ENCODE results near the gene ABCB11.

ABCB11 gene

GRCh38 chr2:168901003-168901402 lies 130.1 kb downstream of the ABCB11 start, which contains the start of gene G6PC2:
Gene G6PC2, plus strand, starts transcription at chr2:168901291. Its CDS starts 41 bp downstream, at chr2:168901332.
- Histone ChIP-seq H3K4me3 (ENCODE audit: low read length in 2 of 2) (no peak within 1 kb of the TSS), H3K9ac (ENCODE audit: low read depth in 1 of 2, low read length in 2 of 2) (no peak within 1 kb of the TSS), H3K9me3 (ENCODE audit: control insufficient read depth in 2 of 2, low read length in 2 of 2) (no peaks in the 10 kb centered on the region), H3K27me3 (ENCODE audit: control insufficient read depth in 2 of 2, insufficient read depth in 2 of 2, low read length in 2 of 2) (no peaks in the 10 kb centered on the region), H3K27ac (ENCODE audit: low read depth in 2 of 2, low read length in 2 of 2) (no peak within 1 kb of the TSS), H3K36me3 (ENCODE audit: control insufficient read depth in 2 of 2, insufficient read depth in 2 of 2, low read length in 2 of 2) (no peaks in the 10 kb centered on the region), H3K4me1 (ENCODE audit: control insufficient read depth in 2 of 2, insufficient read depth in 2 of 2, low read length in 2 of 2) (no peaks in the 10 kb centered on the region)

GRCh38 chr2:168897449-168897848 lies 133.7 kb downstream of the ABCB11 start:
- H3K27ac ChIP-seq (ENCODE audit: low read depth in 2 of 2, low read length in 2 of 2), result no peak overlapping the region
- no peak overlapping the region for H3K9ac ChIP-seq (ENCODE audit: low read depth in 1 of 2, low read length in 2 of 2)
- H3K4me3 ChIP-seq (ENCODE audit: low read length in 2 of 2), result no peak overlapping the region
- no peaks in the 10 kb centered on the region for H3K9me3 ChIP-seq (ENCODE audit: control insufficient read depth in 2 of 2, low read length in 2 of 2)
- H3K36me3 ChIP-seq (ENCODE audit: control insufficient read depth in 2 of 2, insufficient read depth in 2 of 2, low read length in 2 of 2), result no peaks in the 10 kb centered on the region
- no peaks in the 10 kb centered on the region for H3K4me1 ChIP-seq (ENCODE audit: control insufficient read depth in 2 of 2, insufficient read depth in 2 of 2, low read length in 2 of 2)
- H3K27me3 ChIP-seq (ENCODE audit: control insufficient read depth in 2 of 2, insufficient read depth in 2 of 2, low read length in 2 of 2), result no peaks in the 10 kb centered on the region

- Histone ChIP-seq H3K27me3 (ENCODE audit: control insufficient read depth in 2 of 2, insufficient read depth in 2 of 2, low read length in 2 of 2) (no peaks in the 10 kb centered on the region), H3K4me1 (ENCODE audit: control insufficient read depth in 2 of 2, insufficient read depth in 2 of 2, low read length in 2 of 2) (no peaks in the 10 kb centered on the region), H3K27ac (ENCODE audit: low read depth in 2 of 2, low read length in 2 of 2) (no peak overlapping the region), H3K4me3 (ENCODE audit: low read length in 2 of 2) (no peak overlapping the region), H3K9me3 (ENCODE audit: control insufficient read depth in 2 of 2, low read length in 2 of 2) (no peaks in the 10 kb centered on the region), H3K9ac (ENCODE audit: low read depth in 1 of 2, low read length in 2 of 2) (no peak overlapping the region), H3K36me3 (ENCODE audit: control insufficient read depth in 2 of 2, insufficient read depth in 2 of 2, low read length in 2 of 2) (no peaks in the 10 kb centered on the region)
Observed at GRCh38 chr2:168896783-168897182, 134.3 kb downstream of the ABCB11 start.

GRCh38 chr2:168895771-168896170 lies 135.4 kb downstream of the ABCB11 start:
- H3K27ac ChIP-seq (ENCODE audit: low read depth in 2 of 2, low read length in 2 of 2), result no peak overlapping the region
- H3K9ac ChIP-seq (ENCODE audit: low read depth in 1 of 2, low read length in 2 of 2), result no peak overlapping the region
- H3K4me1 ChIP-seq (ENCODE audit: control insufficient read depth in 2 of 2, insufficient read depth in 2 of 2, low read length in 2 of 2), result no peaks in the 10 kb centered on the region
- no peaks in the 10 kb centered on the region for H3K27me3 ChIP-seq (ENCODE audit: control insufficient read depth in 2 of 2, insufficient read depth in 2 of 2, low read length in 2 of 2)
- no peak overlapping the region for H3K4me3 ChIP-seq (ENCODE audit: low read length in 2 of 2)
- H3K9me3 ChIP-seq (ENCODE audit: control insufficient read depth in 2 of 2, low read length in 2 of 2), result no peaks in the 10 kb centered on the region
- no peaks in the 10 kb centered on the region for H3K36me3 ChIP-seq (ENCODE audit: control insufficient read depth in 2 of 2, insufficient read depth in 2 of 2, low read length in 2 of 2)

GRCh38 chr2:168894720-168895119 lies 136.4 kb downstream of the ABCB11 start:
- Histone ChIP-seq H3K4me3 (ENCODE audit: low read length in 2 of 2) (no peak overlapping the region), H3K27ac (ENCODE audit: low read depth in 2 of 2, low read length in 2 of 2) (no peak overlapping the region), H3K36me3 (ENCODE audit: control insufficient read depth in 2 of 2, insufficient read depth in 2 of 2, low read length in 2 of 2) (no peaks in the 10 kb centered on the region), H3K9me3 (ENCODE audit: control insufficient read depth in 2 of 2, low read length in 2 of 2) (no peaks in the 10 kb centered on the region), H3K9ac (ENCODE audit: low read depth in 1 of 2, low read length in 2 of 2) (no peak overlapping the region), H3K27me3 (ENCODE audit: control insufficient read depth in 2 of 2, insufficient read depth in 2 of 2, low read length in 2 of 2) (no peaks in the 10 kb centered on the region), H3K4me1 (ENCODE audit: control insufficient read depth in 2 of 2, insufficient read depth in 2 of 2, low read length in 2 of 2) (peaks cover 2 to 4% of the 10 kb centered on the region in 2 donors)

DNA sequence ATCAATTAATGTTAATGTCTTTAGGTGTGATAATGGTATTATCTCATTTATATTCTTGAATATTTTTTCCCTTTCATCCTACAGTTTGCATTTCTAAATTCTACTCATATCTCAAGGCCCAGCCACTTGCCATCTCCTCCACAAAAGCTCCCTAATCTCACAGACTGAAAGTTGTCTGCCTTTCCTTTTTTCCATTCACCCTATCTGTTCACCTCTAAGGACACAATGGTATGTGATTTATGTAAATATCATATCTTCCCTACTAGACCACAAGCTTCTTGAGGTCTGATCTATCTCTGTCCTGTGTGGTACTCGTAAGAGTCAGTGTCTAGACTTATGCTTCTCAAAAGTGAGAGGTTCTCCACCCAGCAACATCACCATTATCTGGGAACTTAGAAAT lies 137.0 kb downstream of the ABCB11 start:
- H3K27me3 ChIP-seq (ENCODE audit: control insufficient read depth in 2 of 2, insufficient read depth in 2 of 2, low read length in 2 of 2), result no peaks in the 10 kb centered on the region
- no peaks in the 10 kb centered on the region for H3K9me3 ChIP-seq (ENCODE audit: control insufficient read depth in 2 of 2, low read length in 2 of 2)
- peaks cover 4 to 8% of the 10 kb centered on the region in 2 donors for H3K4me1 ChIP-seq (ENCODE audit: control insufficient read depth in 2 of 2, insufficient read depth in 2 of 2, low read length in 2 of 2)
- H3K36me3 ChIP-seq (ENCODE audit: control insufficient read depth in 2 of 2, insufficient read depth in 2 of 2, low read length in 2 of 2), result no peaks in the 10 kb centered on the region
- no peak overlapping the region for H3K9ac ChIP-seq (ENCODE audit: low read depth in 1 of 2, low read length in 2 of 2)
- no peak overlapping the region for H3K27ac ChIP-seq (ENCODE audit: low read depth in 2 of 2, low read length in 2 of 2)
- H3K4me3 ChIP-seq (ENCODE audit: low read length in 2 of 2), result no peak overlapping the region

GRCh38 chr2:168892327-168892726 lies 138.8 kb downstream of the ABCB11 start:
- Histone ChIP-seq H3K27me3 (ENCODE audit: control insufficient read depth in 2 of 2, insufficient read depth in 2 of 2, low read length in 2 of 2) (no peaks in the 10 kb centered on the region), H3K36me3 (ENCODE audit: control insufficient read depth in 2 of 2, insufficient read depth in 2 of 2, low read length in 2 of 2) (no peaks in the 10 kb centered on the region), H3K9ac (ENCODE audit: low read depth in 1 of 2, low read length in 2 of 2) (no peak overlapping the region), H3K4me3 (ENCODE audit: low read length in 2 of 2) (no peak overlapping the region), H3K27ac (ENCODE audit: low read depth in 2 of 2, low read length in 2 of 2) (no peak overlapping the region), H3K4me1 (ENCODE audit: control insufficient read depth in 2 of 2, insufficient read depth in 2 of 2, low read length in 2 of 2) (peaks cover 4 to 8% of the 10 kb centered on the region in 2 donors), H3K9me3 (ENCODE audit: control insufficient read depth in 2 of 2, low read length in 2 of 2) (no peaks in the 10 kb centered on the region)

GRCh38 chr2:168890006-168890782 lies 140.9 kb downstream of the ABCB11 start, which contains the start of gene SPC25:
Gene SPC25, minus strand, starts transcription at chr2:168890430. Its CDS starts 911 bp downstream, at chr2:168889519.
- Histone ChIP-seq H3K9ac (ENCODE audit: low read depth in 1 of 2, low read length in 2 of 2) (peak within 1 kb of the TSS; percentile 51 to 52), H3K4me1 (ENCODE audit: control insufficient read depth in 2 of 2, insufficient read depth in 2 of 2, low read length in 2 of 2) (peaks cover 4 to 8% of the 10 kb centered on the region in 2 donors), H3K9me3 (ENCODE audit: control insufficient read depth in 2 of 2, low read length in 2 of 2) (no peaks in the 10 kb centered on the region), H3K4me3 (ENCODE audit: low read length in 2 of 2) (peak within 1 kb of the TSS; percentile 73 to 81), H3K27ac (ENCODE audit: low read depth in 2 of 2, low read length in 2 of 2) (no peak within 1 kb of the TSS), H3K36me3 (ENCODE audit: control insufficient read depth in 2 of 2, insufficient read depth in 2 of 2, low read length in 2 of 2) (no peaks in the 10 kb centered on the region), H3K27me3 (ENCODE audit: control insufficient read depth in 2 of 2, insufficient read depth in 2 of 2, low read length in 2 of 2) (no peaks in the 10 kb centered on the region)

GRCh38 chr2:168889635-168890005 lies 141.5 kb downstream of the ABCB11 start:
- Histone ChIP-seq H3K4me3 (ENCODE audit: low read length in 2 of 2) (peak overlapping the region; percentile 73 to 81), H3K9ac (ENCODE audit: low read depth in 1 of 2, low read length in 2 of 2) (peak overlapping the region in 1 of 2 donors; percentile 51), H3K36me3 (ENCODE audit: control insufficient read depth in 2 of 2, insufficient read depth in 2 of 2, low read length in 2 of 2) (no peaks in the 10 kb centered on the region), H3K9me3 (ENCODE audit: control insufficient read depth in 2 of 2, low read length in 2 of 2) (no peaks in the 10 kb centered on the region), H3K4me1 (ENCODE audit: control insufficient read depth in 2 of 2, insufficient read depth in 2 of 2, low read length in 2 of 2) (peaks cover 4 to 8% of the 10 kb centered on the region in 2 donors), H3K27me3 (ENCODE audit: control insufficient read depth in 2 of 2, insufficient read depth in 2 of 2, low read length in 2 of 2) (no peaks in the 10 kb centered on the region), H3K27ac (ENCODE audit: low read depth in 2 of 2, low read length in 2 of 2) (no peak overlapping the region)

DNA sequence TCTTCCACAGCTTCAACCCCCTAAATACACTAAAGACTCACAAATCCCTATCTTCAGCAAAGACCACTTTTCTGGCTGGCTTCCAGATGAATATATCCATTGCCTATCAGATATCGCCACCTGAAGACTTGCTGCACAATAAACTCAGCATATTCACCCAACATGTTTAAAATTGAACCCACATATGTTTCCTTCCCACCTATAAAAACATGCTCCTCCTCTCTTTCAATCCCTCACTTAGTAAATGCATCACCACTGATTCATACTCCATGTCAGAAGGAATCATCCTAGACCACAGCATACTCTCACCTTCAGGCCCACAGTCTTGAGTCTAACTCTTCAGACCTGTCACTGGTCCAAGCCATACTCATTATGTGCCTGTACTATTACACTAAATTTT lies 146.1 kb downstream of the ABCB11 start:
- no peaks in the 10 kb centered on the region for H3K9me3 ChIP-seq (ENCODE audit: control insufficient read depth in 2 of 2, low read length in 2 of 2)
- no peaks in the 10 kb centered on the region for H3K36me3 ChIP-seq (ENCODE audit: control insufficient read depth in 2 of 2, insufficient read depth in 2 of 2, low read length in 2 of 2)
- H3K9ac ChIP-seq (ENCODE audit: low read depth in 1 of 2, low read length in 2 of 2), result no peak overlapping the region
- peaks cover 4 to 6% of the 10 kb centered on the region in 2 donors for H3K4me1 ChIP-seq (ENCODE audit: control insufficient read depth in 2 of 2, insufficient read depth in 2 of 2, low read length in 2 of 2)
- no peak overlapping the region for H3K27ac ChIP-seq (ENCODE audit: low read depth in 2 of 2, low read length in 2 of 2)
- no peaks in the 10 kb centered on the region for H3K27me3 ChIP-seq (ENCODE audit: control insufficient read depth in 2 of 2, insufficient read depth in 2 of 2, low read length in 2 of 2)
- no peak overlapping the region for H3K4me3 ChIP-seq (ENCODE audit: low read length in 2 of 2)
